GM20431 (cell line): ENCODE data around the gene FAM136A.
"Not testable (repeated sequence)": the region's sequence is repeated elsewhere in the genome, so short reads cannot be mapped to it uniquely, and the experiment has no call there.

Source experiments
- in situ Hi-C: fragments of 300-500 bp; cut with MseI, MboI; formaldehyde crosslinking; loops from one replicate; pipeline ENCODE4 v1.15.0; 2020; ENCODE audit warnings: low sequenced_read_pairs; ENCODE audit not compliant: unreplicated experiment

Gene FAM136A

DNA sequence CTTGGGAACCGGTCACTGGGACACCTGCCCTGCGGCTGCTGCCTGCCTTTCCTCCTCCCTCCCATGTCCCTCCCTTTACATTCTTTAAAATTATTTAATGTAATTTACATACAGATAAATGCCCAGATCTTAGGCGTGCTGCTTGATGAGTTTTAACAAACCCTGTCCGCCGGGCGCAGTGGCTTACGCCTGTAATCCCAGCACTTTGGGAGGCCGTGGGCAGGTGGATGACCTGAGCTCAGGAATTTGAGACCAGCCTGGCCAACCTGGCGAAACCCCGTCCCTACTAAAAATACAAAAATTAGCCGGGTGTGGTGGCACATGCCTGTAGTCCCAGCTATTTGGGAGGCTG lies 304 bp upstream of the FAM136A start:
- in situ Hi-C loops = loop anchor here (25.0 kb wide), 1 partner anchor 335 kb away; no protein-coding TSS in a partner anchor

DNA sequence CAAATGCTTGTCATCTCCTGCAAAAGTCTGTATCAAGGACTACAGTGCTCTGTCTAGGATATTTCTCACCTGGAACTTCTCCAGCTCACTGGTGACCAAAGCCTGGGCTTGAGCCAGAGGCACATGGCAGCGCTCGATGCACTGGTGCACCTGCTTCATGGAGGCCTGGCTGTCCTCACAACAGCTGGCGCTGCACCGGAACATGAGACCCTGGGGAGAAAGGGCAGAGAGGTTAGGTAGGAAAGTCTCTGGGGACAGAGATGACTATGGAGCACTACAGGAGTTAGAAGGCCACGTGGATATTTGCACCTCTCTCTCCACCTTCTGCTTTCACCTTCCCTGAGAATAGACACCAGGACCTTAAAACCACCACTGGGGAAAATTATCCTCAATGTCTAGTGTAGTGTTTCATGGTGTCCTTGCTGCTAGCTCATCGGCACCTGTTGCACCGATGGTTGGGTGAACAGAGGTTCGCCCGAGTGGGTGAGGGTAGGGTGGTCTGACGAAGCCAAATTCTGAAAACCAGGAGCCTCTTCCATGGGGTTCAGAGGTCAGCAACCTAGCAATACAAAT lies 1.0 kb downstream of the FAM136A start:
- in situ Hi-C loops = loop anchor here (25.0 kb wide), 1 partner anchor 336 kb away; no protein-coding TSS in a partner anchor

DNA sequence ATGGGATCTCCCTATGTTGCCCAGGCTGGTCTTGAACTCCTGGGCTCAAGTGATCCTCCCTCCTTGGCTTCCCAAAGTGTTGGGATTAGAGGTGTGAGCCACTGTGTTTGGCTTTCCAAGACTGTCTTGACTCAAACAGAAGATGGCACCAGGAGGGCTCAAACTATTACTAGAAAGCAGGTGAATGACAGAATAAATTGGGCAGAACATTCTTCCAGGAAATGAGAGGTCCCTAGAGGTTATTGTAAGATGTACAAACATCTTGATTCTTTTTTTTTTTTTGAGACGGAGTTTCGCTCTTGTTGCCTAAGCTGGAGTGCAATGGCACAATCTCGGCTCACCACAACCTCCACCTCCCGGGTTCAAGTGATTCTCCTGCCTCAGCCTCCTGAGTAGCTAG lies 4.0 kb downstream of the FAM136A start:
- in situ Hi-C loops = not testable (repeated sequence)

DNA sequence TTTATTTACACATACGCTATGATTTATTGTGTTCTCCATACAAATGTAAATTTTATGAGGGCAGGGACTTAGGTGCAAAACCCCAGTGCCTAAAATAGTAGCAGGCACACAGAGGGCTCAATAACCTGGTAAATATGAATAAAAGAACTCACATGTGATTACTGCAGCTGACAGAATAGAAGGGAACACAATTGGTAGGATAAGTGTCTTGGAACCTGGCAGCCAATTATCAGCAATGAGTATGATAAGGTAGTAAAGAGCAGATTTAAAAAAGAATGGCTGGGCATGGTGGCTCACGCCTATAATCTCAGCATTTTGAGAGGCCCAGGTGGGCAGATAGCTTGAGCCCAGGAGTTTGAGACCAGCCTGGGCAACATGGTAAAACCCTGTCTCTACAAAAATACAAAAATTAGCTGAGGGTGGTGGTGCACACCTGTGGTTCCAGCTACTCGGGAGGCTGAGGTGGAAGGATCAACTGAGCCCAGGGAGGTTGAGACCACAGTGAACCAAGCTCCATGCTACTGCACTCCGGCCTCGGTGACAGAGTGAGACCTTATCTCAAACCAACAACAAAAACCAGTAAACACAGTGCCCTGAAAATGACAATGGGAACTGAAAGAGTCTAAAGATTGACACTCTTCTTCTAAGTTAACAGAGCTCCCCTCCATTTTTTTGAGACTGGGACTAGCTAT lies 18.2 kb downstream of the FAM136A start:
- in situ Hi-C loops = no loop called here

DNA sequence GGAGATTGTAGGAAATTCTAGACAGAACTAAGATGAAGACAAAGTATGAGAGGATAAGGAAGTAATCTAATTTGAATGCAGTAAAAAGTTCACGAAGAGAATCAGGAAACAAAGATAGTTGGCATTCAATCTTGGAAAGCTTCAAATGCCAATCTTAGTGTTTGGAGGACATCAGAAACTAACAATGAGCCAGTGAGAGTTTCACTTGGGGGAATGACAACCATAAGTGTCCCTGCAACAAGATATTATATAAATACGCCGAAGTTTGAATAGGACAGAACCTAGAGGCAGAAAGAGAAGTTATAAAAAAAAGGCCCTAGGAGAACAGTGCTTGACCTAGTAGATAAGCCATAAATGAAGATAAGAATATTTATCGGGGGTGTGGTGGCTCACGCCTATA lies 19.4 kb downstream of the FAM136A start:
- in situ Hi-C loops = no loop called here

DNA sequence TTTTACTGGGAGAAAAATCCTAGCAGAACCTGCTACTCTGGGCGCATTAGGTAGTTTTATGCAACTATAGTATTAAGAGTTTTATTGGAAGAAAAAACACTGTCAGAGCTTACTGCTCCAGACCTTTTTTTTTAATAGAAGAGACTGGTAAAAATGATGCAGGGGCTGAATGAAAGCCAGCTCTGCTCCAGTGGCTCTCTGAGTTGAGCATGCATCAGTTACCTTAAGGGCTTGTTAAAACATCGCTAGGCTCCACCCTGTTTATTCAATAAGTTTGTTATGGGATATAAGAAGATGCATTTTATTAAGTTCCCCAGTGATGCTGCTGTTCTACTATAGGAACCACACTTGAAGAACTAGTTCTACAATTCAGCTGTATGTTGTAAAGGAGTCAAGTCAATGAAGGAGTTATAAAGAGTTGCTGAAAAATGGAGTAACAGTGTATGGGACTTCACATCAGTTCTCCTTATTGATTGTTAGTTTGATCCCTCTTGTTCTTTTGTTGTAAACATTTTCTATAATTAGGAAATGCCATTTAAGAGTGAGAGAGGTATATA lies 21.5 kb downstream of the FAM136A start:
- in situ Hi-C loops = no loop called here

DNA sequence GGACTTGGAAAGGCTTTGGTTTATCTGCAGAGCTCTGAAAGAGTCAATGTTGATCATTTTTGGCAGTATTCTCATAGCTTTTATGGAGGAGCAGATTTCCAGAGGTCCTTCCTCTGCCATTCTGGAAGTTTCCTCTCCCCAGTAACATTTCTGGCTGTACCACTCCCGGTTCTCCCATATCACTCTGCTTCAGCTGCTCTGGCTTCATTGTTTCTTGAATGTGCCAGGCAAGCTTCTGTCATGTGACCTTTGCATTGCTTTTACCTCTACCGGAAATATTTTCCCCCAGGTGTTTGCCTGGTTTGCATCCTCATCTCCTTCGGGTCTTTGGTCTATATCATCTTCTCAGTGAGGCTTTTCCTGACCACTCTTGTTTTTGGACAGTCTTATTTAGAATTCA lies 31.5 kb downstream of the FAM136A start:
- in situ Hi-C loops = no loop called here

DNA sequence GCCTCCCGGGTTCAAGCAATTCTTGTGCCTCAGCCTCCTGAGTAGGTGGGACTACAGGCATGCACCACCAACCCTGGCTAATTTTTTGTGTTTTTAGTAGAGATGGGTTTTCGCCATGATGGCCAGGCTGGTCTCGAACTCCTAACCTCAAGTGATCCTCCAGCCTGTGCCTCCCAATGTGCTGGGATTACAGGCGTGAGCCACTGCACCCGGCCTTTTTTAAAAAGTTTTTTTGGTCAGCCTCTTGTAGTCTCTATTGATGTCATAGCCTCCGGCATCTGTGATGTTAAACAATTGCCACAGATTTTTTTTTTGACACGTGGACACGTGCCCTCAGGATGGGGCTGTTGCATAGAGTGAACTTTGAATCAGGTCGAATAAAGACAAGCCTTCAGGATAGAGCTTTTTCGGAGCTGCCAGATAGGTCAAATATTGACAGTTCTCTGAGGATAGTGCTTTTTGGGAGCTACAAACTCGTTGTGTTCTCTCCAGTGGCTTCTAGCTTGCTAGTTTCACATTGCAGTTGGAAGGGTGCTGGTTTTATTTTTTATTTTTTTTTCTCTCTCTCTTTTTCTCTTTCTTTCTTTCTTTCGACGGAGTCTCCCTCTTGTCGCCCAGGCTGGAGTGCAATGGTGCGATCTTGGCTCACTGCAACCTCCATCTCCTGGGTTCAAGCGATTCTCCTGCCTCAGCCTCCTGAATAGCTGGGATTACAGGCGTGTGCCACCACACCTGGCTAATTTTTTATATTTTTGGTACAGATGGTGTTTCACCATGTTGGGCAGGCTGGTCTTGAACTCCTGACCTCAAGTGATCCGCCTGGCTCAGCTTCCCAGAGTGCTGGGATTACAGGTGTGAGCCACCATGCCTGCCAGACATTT lies 32.2 kb downstream of the FAM136A start:
- in situ Hi-C loops = not testable (repeated sequence)

DNA sequence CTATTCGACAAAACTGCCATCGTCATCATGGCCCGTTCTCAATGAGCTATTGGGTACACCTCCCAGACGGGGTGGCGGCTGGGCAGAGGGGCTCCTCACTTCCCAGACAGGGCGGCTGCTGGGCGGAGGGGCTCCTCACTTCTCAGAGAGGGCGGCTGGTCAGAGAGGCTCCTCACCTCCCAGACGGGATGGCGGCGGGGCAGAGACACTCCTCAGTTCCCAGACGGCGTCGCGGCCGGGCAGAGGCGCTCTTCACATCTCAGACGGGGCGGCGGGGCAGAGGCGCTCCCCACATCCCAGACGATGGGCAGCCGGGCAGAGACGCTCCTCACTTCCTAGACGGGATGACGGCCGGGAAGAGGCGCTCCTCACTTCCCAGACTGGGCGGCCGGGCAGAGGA lies 34.9 kb downstream of the FAM136A start:
- in situ Hi-C loops = not testable (repeated sequence)

DNA sequence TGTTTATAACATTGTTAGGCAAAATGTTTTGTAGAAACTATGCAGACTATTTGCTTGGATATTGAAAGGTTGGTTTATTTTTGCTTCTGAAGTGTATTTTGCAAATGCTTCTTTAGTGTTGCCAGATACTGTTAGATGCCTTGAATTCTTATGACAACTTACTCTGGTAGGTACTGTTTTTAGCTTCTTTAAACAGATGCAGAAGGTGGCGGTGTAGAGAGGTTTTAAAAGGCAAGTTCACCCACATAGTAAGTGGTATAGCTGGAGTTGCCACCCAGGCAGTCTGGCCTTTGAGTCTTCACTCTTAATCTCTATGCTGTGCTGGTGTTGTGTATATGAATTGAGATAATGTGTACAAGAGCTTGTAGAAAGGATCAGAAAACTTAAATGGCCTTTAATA lies 40.4 kb downstream of the FAM136A start:
- in situ Hi-C loops = no loop called here

DNA sequence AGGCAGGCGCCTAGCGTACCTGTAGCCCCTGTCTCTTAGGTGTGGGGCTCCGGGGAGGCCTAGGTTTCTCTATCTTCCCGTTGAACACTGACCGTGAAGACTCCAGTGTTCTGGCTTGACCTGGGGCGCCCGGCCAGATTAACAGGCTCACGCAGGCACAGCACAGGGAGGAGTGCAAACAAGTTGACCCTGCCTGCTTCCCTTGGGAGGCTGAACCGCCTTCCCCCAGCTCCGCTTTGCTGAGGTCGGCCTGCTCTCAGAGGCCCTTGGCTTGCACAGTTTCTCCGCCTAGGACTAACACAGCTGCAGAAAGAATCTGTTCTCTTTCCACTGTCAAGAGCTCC lies 43.4 kb downstream of the FAM136A start:
- in situ Hi-C loops = no loop called here

DNA sequence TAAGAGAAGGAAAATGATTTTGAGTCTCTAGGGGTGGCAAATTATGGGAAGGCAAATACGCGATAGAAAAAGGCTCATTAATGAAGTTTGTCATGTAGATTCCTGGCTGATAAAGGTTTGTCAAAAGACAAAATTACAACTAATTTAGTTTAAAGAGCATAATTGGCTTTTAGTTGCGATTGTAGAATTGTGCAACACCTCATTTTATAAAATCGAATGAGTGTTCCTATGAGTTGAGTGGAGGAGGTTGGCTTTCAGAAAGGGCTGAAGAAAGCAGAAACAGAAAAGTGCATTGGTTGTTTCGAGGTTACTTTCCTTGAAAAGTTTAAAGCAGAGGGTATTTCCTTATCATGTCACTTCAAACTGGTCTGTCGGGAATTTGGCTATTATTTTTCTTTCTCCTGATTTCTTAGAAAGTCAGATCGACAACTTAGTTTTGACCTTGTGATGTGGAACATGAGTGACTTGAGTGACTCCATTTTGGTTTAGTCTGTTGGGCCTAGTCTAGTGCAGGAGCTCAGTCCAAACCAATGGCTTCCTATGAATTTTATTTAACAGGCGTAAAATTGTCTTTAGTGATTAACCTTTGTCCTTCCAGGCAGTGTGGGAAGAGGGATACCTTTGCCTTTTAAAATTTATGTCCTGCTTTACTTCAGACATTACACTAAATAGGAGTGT lies 46.1 kb downstream of the FAM136A start:
- in situ Hi-C loops = no loop called here

DNA sequence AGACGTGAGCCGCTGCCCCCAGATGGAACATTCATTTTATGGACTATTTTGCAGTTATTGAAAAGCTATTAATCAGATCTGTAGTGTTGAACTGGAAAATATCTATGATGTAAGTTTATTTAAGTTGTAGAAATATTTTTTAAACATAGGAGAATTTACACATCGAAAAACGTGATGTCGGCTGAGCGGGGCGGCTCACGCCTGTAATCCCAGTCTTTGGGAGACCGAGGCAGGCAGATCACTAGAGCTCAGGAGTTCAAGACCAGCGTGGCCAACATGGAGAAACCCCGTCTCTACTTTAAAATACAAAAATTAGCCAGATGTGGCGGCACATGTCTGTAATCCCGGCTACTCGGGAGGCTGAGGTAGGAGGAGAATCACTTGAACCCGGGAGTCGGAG lies 51.4 kb downstream of the FAM136A start:
- in situ Hi-C loops = no loop called here

DNA sequence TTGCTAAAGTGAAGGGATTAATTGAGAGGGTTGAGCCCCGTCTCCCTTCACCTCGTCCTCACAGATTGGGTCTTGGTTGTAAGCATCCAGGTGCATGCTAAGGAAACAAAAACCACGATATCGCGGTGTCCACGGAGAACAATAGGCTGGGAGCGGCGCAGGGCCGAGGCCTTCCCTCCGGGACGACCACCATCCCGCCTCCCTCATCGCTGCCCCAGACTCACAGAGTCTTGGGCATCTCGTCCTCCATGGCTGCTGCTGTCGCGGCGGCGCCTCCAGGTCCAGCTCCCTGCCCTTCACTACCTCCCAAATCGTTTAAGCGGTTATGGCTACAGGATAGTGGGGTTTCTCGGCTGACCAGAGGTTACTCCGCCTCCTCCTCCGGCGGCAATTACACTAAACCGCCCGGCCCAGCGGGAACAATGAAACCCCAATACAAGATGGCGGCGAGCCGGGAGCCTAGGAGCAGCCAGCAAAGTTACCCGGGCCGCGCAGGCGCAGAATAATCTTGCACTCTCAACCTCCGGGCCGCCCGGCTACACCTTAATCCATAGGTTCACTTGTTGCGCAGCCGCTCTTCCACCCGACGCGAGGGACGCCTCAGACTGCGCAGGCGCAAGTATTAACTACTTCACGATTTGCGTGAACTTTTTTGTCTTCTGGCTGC lies 53.6 kb downstream of the FAM136A start, which contains the start of gene TIA1:
TSS of gene TIA1 (minus strand) at position 448 of the 667 bp plus-strand sequence. CDS start at position 250, 198 bp downstream.
- in situ Hi-C loops = no loop called here

DNA sequence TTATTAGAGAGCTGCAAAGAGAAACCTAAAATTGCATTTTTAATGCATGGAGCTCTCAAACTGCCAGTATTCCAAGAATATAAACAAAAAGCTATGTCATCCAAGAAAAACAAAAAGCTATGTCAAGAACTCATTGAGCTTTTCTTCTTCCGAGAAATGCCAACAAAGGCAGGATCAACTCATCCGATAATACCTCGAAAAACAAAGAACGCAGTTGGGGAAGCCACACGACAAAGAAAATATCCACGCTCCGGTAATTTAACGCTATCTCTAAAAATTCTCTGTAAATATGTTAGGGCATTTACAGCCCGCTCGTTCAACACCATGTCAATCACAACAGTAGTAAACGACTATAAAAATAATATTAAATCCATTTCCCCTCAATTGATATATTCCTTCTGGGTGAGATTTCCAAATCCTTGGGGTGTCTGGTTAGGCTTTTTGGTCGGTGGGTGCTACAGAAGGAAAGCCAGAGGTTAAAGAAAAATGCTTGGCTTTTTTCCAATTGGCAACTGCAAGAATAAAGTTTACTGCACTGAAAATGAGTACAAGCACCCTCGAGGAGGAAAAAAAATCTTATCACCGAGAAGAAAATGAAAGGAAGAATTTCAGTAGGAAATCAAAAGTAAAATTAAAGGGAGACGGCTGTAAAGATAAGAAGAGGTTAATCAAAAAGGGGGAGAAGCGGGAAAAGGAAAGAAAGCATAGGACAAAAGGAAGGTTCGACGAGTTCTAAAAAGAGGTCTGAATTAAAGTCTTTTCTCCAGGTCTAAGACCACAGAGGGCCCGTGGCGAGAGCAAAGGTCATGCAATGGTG lies 54.3 kb downstream of the FAM136A start:
- in situ Hi-C loops = no loop called here
